Sigmoid colon (tissue), 4 donors: ENCODE results near the gene ATG7.

Experiments
- POLR2A ChIP-seq, 2 donors: fragments of 450-650 bp; IDR thresholded peaks; one replicate each; pipeline ENCODE4 v1.6.1; 2016; ENCODE audit warnings: antibody characterized with exemption in 2 of 2, mild to moderate bottlenecking in 2 of 2, moderate library complexity in 2 of 2
- POLR2AphosphoS5 ChIP-seq, 4 donors: sonication (generic); formaldehyde crosslinking; IDR thresholded peaks; one replicate each; pipeline ENCODE4 v1.6.1; 2017; ENCODE audit warnings: antibody characterized with exemption in 4 of 4
- TF ChIP-seq, protein P1 (sequence below), 4 experiments: fragments of 450-650 bp in 3 of 4; fragments of 200-600 bp in 1 of 4; IDR thresholded peaks; one replicate each; pipeline ENCODE4 v1.5.1; 2016 to 2019; ENCODE audit warnings: antibody characterized with exemption in 4 of 4, mild to moderate bottlenecking in 3 of 4, moderate library complexity in 2 of 4

DNA sequence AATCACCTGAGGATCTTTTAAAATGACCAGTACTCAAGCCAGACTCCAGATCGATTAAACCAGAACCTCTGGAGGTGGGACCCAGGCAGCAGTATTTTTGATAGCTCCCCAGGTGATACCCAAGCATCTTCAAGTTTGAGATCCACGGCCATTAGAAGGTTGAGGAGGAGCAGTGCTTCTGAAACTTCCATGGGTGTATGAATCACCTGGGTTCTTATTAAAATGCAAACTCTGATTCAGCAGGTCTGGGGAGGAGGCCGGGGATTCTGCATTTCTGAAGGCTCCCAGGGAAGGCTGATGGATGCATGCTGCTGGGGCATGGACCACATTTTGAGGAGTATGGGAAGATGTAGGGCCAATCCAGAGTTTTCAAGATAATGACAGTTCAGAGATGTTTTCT is 55.4 kb downstream of the ATG7 start:
- TF ChIP-seq POLR2A (IDR thresholded peaks at IDR 0.05), result no peak
- TF ChIP-seq, protein P1, sequence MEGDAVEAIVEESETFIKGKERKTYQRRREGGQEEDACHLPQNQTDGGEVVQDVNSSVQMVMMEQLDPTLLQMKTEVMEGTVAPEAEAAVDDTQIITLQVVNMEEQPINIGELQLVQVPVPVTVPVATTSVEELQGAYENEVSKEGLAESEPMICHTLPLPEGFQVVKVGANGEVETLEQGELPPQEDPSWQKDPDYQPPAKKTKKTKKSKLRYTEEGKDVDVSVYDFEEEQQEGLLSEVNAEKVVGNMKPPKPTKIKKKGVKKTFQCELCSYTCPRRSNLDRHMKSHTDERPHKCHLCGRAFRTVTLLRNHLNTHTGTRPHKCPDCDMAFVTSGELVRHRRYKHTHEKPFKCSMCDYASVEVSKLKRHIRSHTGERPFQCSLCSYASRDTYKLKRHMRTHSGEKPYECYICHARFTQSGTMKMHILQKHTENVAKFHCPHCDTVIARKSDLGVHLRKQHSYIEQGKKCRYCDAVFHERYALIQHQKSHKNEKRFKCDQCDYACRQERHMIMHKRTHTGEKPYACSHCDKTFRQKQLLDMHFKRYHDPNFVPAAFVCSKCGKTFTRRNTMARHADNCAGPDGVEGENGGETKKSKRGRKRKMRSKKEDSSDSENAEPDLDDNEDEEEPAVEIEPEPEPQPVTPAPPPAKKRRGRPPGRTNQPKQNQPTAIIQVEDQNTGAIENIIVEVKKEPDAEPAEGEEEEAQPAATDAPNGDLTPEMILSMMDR (IDR thresholded peaks at IDR 0.05), result no peak
- TF ChIP-seq POLR2AphosphoS5 (IDR thresholded peaks at IDR 0.05), result no peak
